ENCODE data around the gene ENOX1.

ENOX1 gene

GRCh38 chr13:43528992-43529391 lies 257.8 kb downstream of the ENOX1 start:
- DNase-seq: no peak

GRCh38 chr13:43522788-43523187 lies 264.0 kb downstream of the ENOX1 start:
- DNase-seq: no peak

GRCh38 chr13:43520351-43520750 lies 266.4 kb downstream of the ENOX1 start:
- DNase-seq: no peak

GRCh38 chr13:43518833-43519232 lies 267.9 kb downstream of the ENOX1 start:
- DNase-seq: no peak

- DNase-seq: no peak
Observed at GRCh38 chr13:43516401-43516833, 270.4 kb downstream of the ENOX1 start.

GRCh38 chr13:43515531-43515930 lies 271.2 kb downstream of the ENOX1 start:
- no peak for DNase-seq

- no peak for DNase-seq
Observed at GRCh38 chr13:43514311-43514710, 272.5 kb downstream of the ENOX1 start.

GRCh38 chr13:43512221-43512620 lies 274.6 kb downstream of the ENOX1 start:
- DNase-seq: no peak

GRCh38 chr13:43510956-43511901 lies 275.5 kb downstream of the ENOX1 start:
- DNase-seq: no peak

- no peak for DNase-seq
Observed at GRCh38 chr13:43495732-43496131, 291.0 kb downstream of the ENOX1 start.

GRCh38 chr13:43494206-43494605 lies 292.6 kb downstream of the ENOX1 start:
- DNase-seq: no peak

- no peak for DNase-seq
Observed at GRCh38 chr13:43493496-43494000, 293.2 kb downstream of the ENOX1 start.

GRCh38 chr13:43492745-43493144 lies 294.0 kb downstream of the ENOX1 start:
- DNase-seq: no peak

GRCh38 chr13:43492311-43492710 lies 294.5 kb downstream of the ENOX1 start:
- DNase-seq: no peak

- no peak for DNase-seq
Observed at GRCh38 chr13:43489233-43489632, 297.5 kb downstream of the ENOX1 start.

GRCh38 chr13:43487885-43488284 lies 298.9 kb downstream of the ENOX1 start:
- DNase-seq: no peak

- no peak for DNase-seq
Observed at GRCh38 chr13:43487461-43487860, 299.3 kb downstream of the ENOX1 start.

- DNase-seq: no peak
Observed at GRCh38 chr13:43484432-43485225, 302.1 kb downstream of the ENOX1 start.

- no peak for DNase-seq
Observed at GRCh38 chr13:43483930-43484329, 302.8 kb downstream of the ENOX1 start.

GRCh38 chr13:43482641-43483040 lies 304.1 kb downstream of the ENOX1 start:
- DNase-seq: no peak

GRCh38 chr13:43482026-43482425 lies 304.7 kb downstream of the ENOX1 start:
- DNase-seq: no peak

GRCh38 chr13:43478902-43479301 lies 307.9 kb downstream of the ENOX1 start:
- no peak for DNase-seq

GRCh38 chr13:43478211-43478610 lies 308.6 kb downstream of the ENOX1 start:
- DNase-seq: no peak

GRCh38 chr13:43475140-43475539 lies 311.6 kb downstream of the ENOX1 start:
- DNase-seq: no peak

Data from activated CD4-positive, alpha-beta T cell treated with anti-CD3 and anti-CD28 coated beads for 48 hours (primary cell).